KBM-7 (cell line): ENCODE results near the gene TSPAN16.

ENCODE experiments used
- DNase-seq: peaks from one replicate; pipeline ENCODE4 v3.0.0-alpha.2; 2015
- in situ Hi-C: fragments of 300-500 bp; cut with MboI; formaldehyde crosslinking; loops from 2 replicates; pipeline ENCODE4 v1.14.3; 2020; ENCODE audit warnings: low sequenced_read_pairs, low pct_unique_long_range_greater_than_20kb, mixed read lengths

The TSPAN16 gene

DNA sequence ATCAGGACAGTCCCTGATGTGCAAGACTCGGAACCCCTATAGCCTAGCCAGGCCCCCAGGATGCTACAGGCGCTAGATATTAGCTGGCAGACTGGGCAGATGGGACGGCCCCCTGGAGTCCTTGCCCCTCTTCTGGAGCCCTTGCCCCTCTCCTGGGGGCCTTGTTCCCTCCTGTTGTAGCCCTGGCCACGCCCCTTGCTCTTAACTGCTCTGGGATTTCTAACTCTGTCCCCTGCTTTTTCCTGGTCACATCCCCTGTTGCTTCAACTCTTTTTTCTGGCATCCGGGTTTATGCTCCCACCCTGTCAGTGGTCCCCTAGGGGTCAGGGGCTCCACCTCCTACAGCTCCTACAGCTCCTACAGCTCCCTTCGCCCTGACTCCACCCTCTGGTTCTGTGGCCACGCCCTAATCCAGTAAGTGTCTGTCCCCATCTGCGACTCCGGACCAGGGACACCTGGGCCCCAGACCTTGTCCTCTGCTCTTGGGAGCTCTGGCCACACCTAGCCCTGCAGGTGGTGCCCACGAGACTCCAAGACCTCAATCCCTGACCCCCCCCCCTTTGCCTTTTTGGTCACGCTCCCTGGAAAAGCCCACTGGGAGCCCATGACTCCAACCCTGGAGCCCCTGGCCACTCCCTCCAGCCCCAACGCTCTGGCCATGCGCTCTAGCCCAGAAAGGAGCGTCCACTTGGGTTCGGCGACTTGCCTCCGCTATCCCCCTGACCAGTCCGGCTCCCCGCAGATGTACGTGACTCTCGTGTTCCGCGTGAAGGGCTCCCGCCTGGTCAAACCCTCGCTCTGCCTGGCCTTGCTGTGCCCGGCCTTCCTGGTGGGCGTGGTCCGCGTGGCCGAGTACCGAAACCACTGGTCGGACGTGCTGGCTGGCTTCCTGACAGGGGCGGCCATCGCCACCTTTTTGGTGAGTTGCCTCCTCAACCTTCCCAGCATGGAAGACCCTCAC, 66.1 kb downstream of the TSPAN16 start:
- no peak for DNase-seq
- in situ Hi-C loops = no loop called here

DNA sequence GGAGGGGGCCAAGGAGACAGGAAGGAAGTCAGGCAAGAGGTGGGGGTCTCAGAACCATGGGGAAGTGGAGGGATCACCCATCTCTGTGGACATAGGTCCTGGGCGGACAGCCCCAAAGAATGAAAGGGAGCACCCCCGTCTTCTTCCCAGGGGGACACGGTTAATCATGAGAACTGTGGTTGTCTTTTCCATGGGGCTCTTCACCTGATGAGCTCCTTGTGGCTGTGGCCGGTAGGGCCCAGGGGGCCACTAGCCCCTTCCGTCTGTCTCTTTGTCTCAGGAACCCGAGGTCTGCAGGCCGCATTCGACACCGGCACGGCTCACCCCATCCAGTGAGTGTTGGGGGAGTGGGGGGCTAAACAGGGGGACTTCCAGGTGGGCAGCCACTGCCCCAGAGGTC, 67.9 kb downstream of the TSPAN16 start:
- in situ Hi-C loops = no loop called here
- DNase-seq = no peak

DNA sequence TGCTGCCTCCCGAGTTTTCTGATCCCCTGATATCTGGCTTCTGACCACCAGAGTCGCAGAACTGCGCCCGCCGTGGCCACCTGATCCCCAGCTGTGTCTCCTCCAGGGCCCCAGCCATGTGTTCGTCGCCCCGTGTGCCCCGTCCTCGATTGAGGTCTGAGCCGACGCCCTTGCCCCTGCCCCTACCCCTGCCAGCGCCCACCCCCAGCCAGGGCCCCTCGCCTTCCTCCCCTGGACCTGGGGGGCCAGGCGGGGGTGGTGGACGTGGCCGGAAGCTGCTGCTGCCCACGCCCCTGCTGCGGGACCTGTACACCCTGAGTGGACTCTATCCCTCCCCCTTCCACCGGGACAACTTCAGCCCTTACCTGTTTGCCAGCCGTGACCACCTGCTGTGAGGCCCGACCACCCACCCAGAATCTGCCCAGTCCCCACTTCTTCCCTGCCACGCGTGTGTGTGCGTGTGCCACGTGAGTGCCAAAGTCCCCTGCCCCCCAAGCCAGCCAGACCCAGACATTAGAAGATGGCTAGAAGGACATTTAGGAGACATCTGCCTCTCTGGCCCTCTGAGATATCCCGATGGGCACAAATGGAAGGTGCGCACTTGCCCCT, 68.4 kb downstream of the TSPAN16 start:
- in situ Hi-C loops = no loop called here

DNA sequence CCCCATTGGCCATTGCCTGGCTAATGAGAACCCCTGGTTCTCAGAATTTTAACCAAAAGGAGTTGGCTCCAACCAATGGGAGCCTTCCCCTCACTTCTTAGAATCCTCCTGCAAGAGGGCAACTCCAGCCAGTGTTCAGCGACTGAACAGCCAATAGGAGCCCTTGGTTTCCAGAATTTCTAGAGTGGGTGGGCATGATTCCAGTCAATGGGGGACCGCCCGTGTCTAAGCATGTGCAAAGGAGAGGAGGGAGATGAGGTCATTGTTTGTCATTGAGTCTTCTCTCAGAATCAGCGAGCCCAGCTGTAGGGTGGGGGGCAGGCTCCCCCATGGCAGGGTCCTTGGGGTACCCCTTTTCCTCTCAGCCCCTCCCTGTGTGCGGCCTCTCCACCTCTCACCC, 69.0 kb downstream of the TSPAN16 start:
- no peak for DNase-seq
- in situ Hi-C loops = no loop called here

More for the DNA sequence above, 68.4 kb downstream of the TSPAN16 start:
- no peak for DNase-seq
